ENCODE data around the gene LTB.

GRCh38 chr6:31620586-31621319 is 38.5 kb upstream of the LTB start, which contains the start of gene PRRC2A:
- TF ChIP-seq CTCF (tag by site-specific recombination; IDR thresholded peaks at IDR 0.05) (peak; percentile 54; the same call in 1 of the 2 replicates), ZNF639 (tag by site-specific recombination; IDR thresholded peaks at IDR 0.05) (peak; percentile 19; the same call in 1 of the 2 replicates), ZNF423 (tag by site-specific recombination; IDR thresholded peaks at IDR 0.05) (peak; percentile 12; the same call in 1 of the 2 replicates), ZNF692 (tag by site-specific recombination; IDR thresholded peaks at IDR 0.05) (peak; percentile 94), ZNF837 (tag by site-specific recombination; IDR thresholded peaks at IDR 0.05) (no peak), ZFP69B (tag by site-specific recombination; IDR thresholded peaks at IDR 0.05) (peak; percentile 83), ZNF530 (tag by site-specific recombination; IDR thresholded peaks at IDR 0.05; ENCODE audit: low read depth) (no peak), ZBTB26 (tag by site-specific recombination; optimal IDR thresholded peaks at IDR 0.05) (peak; percentile 71), ZNF239 (tag by site-specific recombination; IDR thresholded peaks at IDR 0.05) (0 out of 2 replicates have a peak, but pooled peaks have one; percentile 37)

Data from HEK293 (cell line).